GM12872 (cell line): ENCODE results near the gene GAA.

Experiments used
- TF ChIP-seq, protein P1 (sequence below): IDR thresholded peaks from 3 replicates; pipeline ENCODE4 v1.5.1; 2011; ENCODE audit warnings: low read depth, mild to moderate bottlenecking, low read length, moderate library complexity; ENCODE audit not compliant: insufficient read depth

Gene GAA

DNA sequence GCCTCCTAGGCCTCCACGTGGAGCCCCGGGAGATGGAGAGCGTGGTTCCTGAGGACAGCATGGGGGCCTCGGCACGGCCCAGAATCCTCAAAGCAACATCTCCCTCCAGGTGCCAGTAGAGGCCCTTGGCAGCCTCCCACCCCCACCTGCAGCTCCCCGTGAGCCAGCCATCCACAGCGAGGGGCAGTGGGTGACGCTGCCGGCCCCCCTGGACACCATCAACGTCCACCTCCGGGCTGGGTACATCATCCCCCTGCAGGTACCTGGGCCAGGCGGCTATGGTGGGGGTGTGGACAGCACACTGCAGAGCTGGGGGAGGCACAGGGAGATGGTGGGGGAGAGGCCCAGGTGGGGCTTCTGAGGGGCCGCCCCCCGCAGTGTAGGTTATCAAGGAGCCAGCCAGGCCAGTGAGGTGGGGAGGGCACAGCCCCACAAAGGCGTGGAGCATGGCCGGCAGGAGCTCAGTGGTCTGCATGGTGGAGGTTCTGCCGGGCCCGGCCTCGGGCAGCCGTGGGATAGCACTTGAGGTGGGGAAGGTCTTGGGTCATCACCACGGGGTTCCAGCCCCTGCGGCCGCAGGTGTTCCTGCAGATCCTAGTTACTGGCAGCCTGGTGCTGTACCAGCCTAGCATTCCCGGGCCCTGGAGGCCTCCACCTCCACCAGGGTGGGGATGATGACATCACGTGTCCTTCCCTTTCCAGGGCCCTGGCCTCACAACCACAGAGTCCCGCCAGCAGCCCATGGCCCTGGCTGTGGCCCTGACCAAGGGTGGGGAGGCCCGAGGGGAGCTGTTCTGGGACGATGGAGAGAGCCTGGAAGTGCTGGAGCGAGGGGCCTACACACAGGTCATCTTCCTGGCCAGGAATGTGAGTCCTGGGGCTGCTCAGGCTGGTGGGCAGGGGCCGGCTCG lies 16.4 kb downstream of the GAA start:
- TF ChIP-seq, protein P1, sequence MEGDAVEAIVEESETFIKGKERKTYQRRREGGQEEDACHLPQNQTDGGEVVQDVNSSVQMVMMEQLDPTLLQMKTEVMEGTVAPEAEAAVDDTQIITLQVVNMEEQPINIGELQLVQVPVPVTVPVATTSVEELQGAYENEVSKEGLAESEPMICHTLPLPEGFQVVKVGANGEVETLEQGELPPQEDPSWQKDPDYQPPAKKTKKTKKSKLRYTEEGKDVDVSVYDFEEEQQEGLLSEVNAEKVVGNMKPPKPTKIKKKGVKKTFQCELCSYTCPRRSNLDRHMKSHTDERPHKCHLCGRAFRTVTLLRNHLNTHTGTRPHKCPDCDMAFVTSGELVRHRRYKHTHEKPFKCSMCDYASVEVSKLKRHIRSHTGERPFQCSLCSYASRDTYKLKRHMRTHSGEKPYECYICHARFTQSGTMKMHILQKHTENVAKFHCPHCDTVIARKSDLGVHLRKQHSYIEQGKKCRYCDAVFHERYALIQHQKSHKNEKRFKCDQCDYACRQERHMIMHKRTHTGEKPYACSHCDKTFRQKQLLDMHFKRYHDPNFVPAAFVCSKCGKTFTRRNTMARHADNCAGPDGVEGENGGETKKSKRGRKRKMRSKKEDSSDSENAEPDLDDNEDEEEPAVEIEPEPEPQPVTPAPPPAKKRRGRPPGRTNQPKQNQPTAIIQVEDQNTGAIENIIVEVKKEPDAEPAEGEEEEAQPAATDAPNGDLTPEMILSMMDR: no peak

DNA sequence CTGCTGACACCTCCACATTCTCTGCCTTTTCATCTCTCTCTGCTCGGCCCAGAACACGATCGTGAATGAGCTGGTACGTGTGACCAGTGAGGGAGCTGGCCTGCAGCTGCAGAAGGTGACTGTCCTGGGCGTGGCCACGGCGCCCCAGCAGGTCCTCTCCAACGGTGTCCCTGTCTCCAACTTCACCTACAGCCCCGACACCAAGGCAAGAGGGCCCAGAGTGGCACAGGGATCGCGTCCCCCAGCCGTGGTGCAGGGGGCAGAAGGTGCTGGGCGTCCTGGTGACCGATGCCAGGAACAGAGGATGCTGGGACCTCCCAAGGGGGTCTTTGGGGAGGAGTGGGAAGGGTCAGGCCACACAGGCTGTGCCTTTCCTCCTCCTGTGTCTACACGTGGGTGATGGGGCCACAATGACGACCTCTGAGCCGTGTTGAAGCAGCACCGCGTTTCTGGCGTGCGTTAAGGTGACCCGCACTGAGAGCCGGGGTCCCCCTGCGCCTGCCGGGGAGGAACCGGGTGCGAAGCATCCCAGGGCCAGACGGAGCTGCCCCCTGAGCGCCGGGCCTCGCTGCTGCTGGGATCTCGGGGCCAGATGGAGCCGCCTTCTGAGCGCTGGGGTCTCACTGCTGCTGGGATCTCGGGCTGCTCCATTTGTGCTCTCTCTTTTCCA lies 17.4 kb downstream of the GAA start:
- TF ChIP-seq, protein P1: no peak

DNA sequence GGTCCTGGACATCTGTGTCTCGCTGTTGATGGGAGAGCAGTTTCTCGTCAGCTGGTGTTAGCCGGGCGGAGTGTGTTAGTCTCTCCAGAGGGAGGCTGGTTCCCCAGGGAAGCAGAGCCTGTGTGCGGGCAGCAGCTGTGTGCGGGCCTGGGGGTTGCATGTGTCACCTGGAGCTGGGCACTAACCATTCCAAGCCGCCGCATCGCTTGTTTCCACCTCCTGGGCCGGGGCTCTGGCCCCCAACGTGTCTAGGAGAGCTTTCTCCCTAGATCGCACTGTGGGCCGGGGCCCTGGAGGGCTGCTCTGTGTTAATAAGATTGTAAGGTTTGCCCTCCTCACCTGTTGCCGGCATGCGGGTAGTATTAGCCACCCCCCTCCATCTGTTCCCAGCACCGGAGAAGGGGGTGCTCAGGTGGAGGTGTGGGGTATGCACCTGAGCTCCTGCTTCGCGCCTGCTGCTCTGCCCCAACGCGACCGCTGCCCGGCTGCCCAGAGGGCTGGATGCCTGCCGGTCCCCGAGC lies 17.9 kb downstream of the GAA start:
- TF ChIP-seq, protein P1: no peak

DNA sequence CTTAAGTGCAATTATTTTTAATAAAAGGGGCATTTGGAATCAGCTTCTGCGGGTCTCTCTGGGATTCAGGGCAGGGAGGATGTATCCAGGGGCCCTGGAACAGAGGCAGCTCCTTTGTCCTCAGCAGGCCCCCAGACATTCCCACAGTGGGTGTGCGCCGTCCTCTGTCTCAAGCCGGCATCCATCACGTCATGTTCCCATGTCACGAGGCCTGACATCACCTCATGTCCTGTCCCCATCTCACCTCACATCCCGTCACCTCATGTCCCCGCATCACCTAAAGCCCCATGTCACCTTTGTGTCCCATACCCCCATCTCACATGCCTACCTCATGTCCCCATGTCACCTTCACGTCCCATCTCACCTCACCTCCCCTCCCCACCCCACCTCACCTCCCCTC lies 18.5 kb downstream of the GAA start:
- TF ChIP-seq, protein P1: no peak

DNA sequence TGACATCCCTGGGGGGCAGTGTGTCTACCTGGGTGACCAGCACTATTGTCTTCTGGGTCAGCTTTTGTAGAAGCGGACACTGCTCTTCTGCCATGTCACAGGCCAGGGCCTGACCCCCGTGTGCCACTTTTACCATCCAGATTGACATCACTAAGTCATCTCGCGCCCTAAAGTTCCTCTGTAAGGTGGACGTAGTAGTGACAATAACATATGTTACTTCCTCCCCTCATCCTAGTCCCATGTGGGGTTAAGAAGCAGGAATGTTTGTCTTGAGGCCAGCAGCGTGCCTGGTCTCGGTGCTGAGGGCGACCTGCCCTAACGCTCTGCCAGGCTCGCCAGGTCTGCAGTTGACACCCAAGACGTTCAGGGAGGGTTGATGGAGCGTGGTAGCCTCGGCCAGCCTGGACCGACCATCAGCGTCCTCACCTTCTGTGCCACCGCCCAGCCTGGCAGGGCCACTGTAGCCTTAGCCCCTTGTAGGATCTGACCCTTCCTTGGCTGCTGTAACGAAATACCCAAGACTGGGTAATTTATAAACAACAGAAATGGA lies 20.7 kb downstream of the GAA start:
- TF ChIP-seq, protein P1: no peak

DNA sequence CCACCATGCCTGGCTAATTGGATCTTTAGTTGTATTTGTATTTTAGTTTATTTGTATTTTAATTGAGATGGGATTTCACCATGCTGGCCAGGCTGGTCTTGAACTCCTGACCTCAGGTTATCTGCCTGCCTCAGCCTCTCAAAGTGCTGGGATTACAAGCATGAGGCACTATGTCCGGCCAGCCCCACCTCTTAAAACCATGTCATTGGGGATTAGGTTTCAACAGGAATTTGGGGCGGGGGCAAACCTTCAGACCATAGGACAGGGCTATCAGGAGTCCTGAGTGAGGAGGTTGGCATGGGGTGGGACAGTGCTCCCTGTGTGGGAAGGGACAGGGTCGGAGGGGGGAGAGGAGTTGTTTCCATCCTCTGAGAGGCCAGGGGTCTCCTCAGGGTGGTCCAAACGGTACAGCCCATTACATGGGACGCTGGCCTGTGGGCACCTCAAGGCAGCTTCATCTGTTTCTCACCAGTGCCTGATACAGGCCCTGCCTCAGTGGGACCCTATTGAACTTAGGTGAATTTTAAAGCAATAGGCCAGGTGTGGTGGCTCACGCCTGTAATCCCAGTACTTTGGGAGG lies 21.6 kb downstream of the GAA start:
- TF ChIP-seq, protein P1: no peak

DNA sequence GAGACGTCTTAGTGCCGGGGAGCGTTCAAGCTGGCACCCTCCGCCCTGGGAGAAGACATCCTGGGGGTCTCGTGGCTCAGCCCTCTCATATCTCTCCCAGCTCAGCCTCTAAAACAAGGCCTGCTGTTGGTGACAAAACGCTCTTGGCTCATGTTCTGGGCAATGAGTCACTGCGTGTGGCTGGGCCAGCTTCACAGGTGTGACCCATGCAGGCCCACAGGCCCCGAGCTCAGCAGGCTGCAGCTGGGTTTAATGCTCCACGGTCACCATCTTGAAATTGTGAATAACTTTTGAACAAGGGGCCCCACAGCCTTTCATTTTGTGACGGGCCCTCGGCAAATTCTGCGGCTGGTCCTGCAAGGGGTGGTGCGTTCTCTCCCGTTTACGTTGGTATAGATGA lies 22.4 kb downstream of the GAA start:
- TF ChIP-seq, protein P1: no peak
